LNCAP (cell line): ENCODE data around the gene STK10.

ENCODE experiments used
- CTCF ChIP-seq: fragments of 450-650 bp; IDR thresholded peaks from 2 replicates; pipeline ENCODE4 v1.5.1; 2017; ENCODE audit warnings: mild to moderate bottlenecking

The STK10 gene

GRCh38 chr5:172149073-172149472, 39.0 kb downstream of the STK10 start:
- no peak for TF ChIP-seq CTCF

GRCh38 chr5:172148381-172148780, 39.6 kb downstream of the STK10 start:
- no peak for TF ChIP-seq CTCF

- TF ChIP-seq CTCF, result no peak
These were observed 40.2 kb downstream of the STK10 start for GRCh38 chr5:172147857-172148256.

GRCh38 chr5:172146748-172147092, 41.3 kb downstream of the STK10 start:
- no peak for TF ChIP-seq CTCF

- no peak for TF ChIP-seq CTCF
These were observed 41.9 kb downstream of the STK10 start for GRCh38 chr5:172145870-172146747.

GRCh38 chr5:172144931-172145869, 42.8 kb downstream of the STK10 start:
- TF ChIP-seq CTCF, result no peak

- TF ChIP-seq CTCF, result no peak
These were observed 43.7 kb downstream of the STK10 start for GRCh38 chr5:172144291-172144815.
